ENCODE data around the gene SELENOV. TPM values are rescaled to one million over a fixed set of nuclear protein-coding genes. Genes with fewer than 3 reads are reported as not detected.

The SELENOV gene
- polyA plus RNA-seq, 1 experiment = not detected

- DNase-seq (ENCODE audit: low read depth, low spot score) = no peak
- no peaks in the 10 kb centered on the region for H3K9me3 ChIP-seq (ENCODE audit: control insufficient read depth, insufficient read depth, low read length)
- ChIA-PET CTCF (interaction anchor here (0.8 to 1.1 kb wide), 2 partner anchors 8 to 113 kb away, joined by 3 to 5 read pairs; partner anchors contain the start of gene EID2B), POLR2A (no interaction called here)
- no peak overlapping the region for H3K4me3 ChIP-seq (ENCODE audit: low read depth, low read length)
- no peak overlapping the region for H3K27ac ChIP-seq (ENCODE audit: low read depth, low read length)
- H3K27me3 ChIP-seq (ENCODE audit: control insufficient read depth, insufficient read depth, low read length) = no peaks in the 10 kb centered on the region
- TF ChIP-seq, protein P1, sequence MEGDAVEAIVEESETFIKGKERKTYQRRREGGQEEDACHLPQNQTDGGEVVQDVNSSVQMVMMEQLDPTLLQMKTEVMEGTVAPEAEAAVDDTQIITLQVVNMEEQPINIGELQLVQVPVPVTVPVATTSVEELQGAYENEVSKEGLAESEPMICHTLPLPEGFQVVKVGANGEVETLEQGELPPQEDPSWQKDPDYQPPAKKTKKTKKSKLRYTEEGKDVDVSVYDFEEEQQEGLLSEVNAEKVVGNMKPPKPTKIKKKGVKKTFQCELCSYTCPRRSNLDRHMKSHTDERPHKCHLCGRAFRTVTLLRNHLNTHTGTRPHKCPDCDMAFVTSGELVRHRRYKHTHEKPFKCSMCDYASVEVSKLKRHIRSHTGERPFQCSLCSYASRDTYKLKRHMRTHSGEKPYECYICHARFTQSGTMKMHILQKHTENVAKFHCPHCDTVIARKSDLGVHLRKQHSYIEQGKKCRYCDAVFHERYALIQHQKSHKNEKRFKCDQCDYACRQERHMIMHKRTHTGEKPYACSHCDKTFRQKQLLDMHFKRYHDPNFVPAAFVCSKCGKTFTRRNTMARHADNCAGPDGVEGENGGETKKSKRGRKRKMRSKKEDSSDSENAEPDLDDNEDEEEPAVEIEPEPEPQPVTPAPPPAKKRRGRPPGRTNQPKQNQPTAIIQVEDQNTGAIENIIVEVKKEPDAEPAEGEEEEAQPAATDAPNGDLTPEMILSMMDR (IDR thresholded peaks at IDR 0.05; ENCODE audit: low read depth, low read length) = no peak
These were observed 9.6 kb downstream of the SELENOV start for GRCh38 chr19:39524495-39524894.

DNA sequence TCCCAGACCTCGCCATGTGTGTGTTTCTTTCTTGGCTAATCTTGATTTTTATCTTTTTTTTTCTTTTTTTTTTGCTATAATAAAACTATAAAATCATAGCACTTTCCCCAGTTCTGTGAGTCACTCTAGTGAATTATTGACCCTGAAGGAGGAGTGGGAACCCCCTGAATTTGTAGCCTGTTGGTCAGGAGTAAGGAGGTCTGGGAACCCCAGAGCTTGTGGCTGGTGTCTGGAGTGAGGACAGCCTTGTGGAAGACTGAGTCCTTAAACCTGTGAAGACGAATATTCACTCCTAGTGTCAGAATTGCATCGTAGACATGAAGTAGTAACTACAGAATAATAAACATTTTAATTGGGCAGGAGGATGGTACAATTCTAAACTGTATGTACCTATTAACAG, 10.3 kb downstream of the SELENOV start:
- Histone ChIP-seq H3K27ac (ENCODE audit: low read depth, low read length) (no peak overlapping the region), H3K27me3 (ENCODE audit: control insufficient read depth, insufficient read depth, low read length) (no peaks in the 10 kb centered on the region), H3K9me3 (ENCODE audit: control insufficient read depth, insufficient read depth, low read length) (no peaks in the 10 kb centered on the region), H3K4me3 (ENCODE audit: low read depth, low read length) (no peak overlapping the region)
- ChIA-PET POLR2A (no interaction called here), CTCF (interaction anchor here (1.1 kb wide), 1 partner anchor 114 kb away, joined by 3 read pairs; no protein-coding TSS in a partner anchor)
- TF ChIP-seq, protein P1 (IDR thresholded peaks at IDR 0.05; ENCODE audit: low read depth, low read length) = no peak
- DNase-seq (ENCODE audit: low read depth, low spot score) = no peak

- no peaks in the 10 kb centered on the region; the same call in 1 of the 2 replicates for H3K9me3 ChIP-seq (ENCODE audit: control insufficient read depth, insufficient read depth, low read length)
- peak overlapping the region; percentile 52 for H3K27ac ChIP-seq (ENCODE audit: low read depth, low read length)
- H3K27me3 ChIP-seq (ENCODE audit: control insufficient read depth, insufficient read depth, low read length) = no peaks in the 10 kb centered on the region
- ChIA-PET CTCF (interaction anchor here (0.6 to 3.7 kb wide), 12 partner anchors 11 to 190 kb away, joined by 3 to 32 read pairs (median 6); partner anchors contain the start of genes RPS16 and SAMD4B), POLR2A (interaction anchor here (0.6 to 1.5 kb wide), 4 partner anchors 51 to 99 kb away, joined by 3 to 10 read pairs (median 4); partner anchors contain the start of genes RPS16 and TIMM50)
- TF ChIP-seq, protein P1 (IDR thresholded peaks at IDR 0.05; ENCODE audit: low read depth, low read length) = no peak
- DNase-seq (ENCODE audit: low read depth, low spot score) = no peak
- peak overlapping the region; percentile 95 for H3K4me3 ChIP-seq (ENCODE audit: low read depth, low read length)
These were observed 16.9 kb downstream of the SELENOV start for GRCh38 chr19:39531834-39532232.

DNA sequence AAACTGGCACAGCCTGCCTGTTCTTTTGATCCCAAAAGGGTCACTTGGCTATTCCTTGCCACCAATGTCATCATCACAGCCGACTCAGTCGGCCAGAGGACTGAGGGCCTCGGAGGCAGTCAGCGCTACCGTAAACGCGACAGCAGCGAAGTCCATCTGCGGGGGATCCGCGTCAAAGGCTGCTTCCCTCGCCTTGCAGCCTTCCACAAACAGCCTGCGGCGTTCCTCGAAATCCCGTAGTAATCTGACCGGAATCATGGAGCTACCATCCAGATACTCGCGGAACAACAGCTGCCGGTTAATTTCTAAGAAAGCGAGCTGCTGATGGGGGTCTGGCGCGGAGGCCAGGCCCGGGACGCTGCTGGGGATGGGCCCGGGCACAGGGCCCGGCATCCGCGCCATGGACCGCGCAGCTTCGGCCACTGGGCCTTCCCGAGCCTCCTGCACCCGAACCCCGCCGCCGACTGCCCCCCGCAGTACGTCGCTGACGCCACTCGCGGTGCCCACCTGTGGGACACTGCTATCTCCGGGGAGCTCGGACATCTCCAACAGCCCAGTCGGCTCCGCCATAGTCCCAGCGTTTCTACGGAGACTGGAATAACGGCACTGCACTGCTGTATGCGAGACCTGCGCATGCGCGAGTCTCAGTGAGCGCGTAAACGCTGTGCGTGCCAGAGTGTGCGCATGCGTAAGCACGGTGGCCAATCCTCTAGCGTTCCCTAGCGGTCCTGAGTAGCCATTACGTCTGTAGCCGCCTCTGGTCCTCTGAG, 17.5 kb downstream of the SELENOV start, which contains the start of gene EID2B:
Gene EID2B, minus strand, starts transcription at position 620 of the 770 bp plus-strand sequence. Its CDS starts 50 bp downstream, at position 570.
- Histone ChIP-seq H3K4me3 (ENCODE audit: low read depth, low read length) (peak within 1 kb of the TSS; percentile 95), H3K27me3 (ENCODE audit: control insufficient read depth, insufficient read depth, low read length) (no peaks in the 10 kb centered on the region), H3K27ac (ENCODE audit: low read depth, low read length) (peak within 1 kb of the TSS; percentile 52), H3K9me3 (ENCODE audit: control insufficient read depth, insufficient read depth, low read length) (no peaks in the 10 kb centered on the region; the same call in 1 of the 2 replicates)
- TF ChIP-seq, protein P1 (IDR thresholded peaks at IDR 0.05; ENCODE audit: low read depth, low read length) = peak; percentile 98
- POLR2A ChIA-PET = interaction anchor here (0.6 to 1.5 kb wide), 4 partner anchors 52 to 100 kb away, joined by 3 to 10 read pairs (median 4); partner anchors contain the start of genes RPS16 and TIMM50
- CTCF ChIA-PET = interaction anchor here (0.6 to 3.7 kb wide), 19 partner anchors 8 to 190 kb away, joined by 3 to 32 read pairs (median 5); partner anchors contain the start of genes RPS16, SAMD4B and TIMM50
- DNase-seq (ENCODE audit: low read depth, low spot score) = peak; percentile 95

All from AG04450 (cell line).